ENCODE measurements around the gene UTS2B.

The UTS2B gene, protein sequence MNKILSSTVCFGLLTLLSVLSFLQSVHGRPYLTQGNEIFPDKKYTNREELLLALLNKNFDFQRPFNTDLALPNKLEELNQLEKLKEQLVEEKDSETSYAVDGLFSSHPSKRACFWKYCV

DNA sequence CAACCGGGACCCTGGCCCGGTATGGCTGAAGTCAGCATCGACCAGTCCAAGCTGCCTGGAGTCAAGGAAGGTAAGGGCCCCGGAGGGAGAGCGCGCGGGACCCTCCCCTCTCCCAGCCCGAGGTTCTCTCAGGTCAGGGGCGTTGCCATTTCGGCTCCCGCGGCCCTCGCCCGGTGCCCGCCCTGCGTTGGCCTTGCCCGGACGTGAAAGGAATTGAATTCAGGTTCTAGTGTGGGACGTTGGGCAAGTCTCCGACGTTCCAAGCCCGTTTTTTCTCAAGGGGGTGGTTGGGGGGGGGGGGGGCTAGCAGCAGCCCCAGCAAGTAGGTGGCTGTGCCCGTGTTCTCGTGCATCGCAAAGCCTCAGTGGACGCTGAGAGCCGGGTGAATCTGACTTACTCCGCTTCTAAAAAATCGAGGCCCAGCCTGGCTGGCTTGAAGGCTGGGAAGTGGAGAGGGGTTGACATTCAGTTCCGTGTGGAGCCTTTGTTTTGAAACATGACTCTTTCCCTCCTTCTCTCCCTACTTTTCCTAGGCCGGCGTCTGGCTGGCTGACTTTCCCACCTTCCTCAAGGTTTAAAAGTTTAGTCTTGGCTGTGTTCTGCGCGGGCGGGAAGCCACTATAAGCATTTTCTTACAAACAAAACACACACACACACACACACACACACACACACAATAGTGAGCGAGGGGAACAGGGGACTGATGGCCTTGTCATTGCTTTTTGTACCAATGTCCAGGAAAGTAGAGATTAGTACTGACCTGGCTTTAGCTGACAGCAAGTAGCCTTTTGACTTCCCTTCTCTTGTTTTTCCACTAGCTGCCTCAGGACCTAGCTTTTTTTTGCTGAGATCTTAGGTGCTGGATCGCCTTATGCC lies at the start of gene UTS2B:
Gene UTS2B, minus strand, starts transcription at position 873 of the 876 bp plus-strand sequence. CDS start 48,337 bp downstream, outside the sequence.
- DNase-seq (ENCODE audit: low read depth): peak; percentile 32

GRCh38 chr3:191380001-191380400 lies 49.7 kb upstream of the UTS2B start:
- no peak for DNase-seq (ENCODE audit: low read depth)

GRCh38 chr3:191379446-191379845 lies 49.1 kb upstream of the UTS2B start:
- no peak for DNase-seq (ENCODE audit: low read depth)

DNA sequence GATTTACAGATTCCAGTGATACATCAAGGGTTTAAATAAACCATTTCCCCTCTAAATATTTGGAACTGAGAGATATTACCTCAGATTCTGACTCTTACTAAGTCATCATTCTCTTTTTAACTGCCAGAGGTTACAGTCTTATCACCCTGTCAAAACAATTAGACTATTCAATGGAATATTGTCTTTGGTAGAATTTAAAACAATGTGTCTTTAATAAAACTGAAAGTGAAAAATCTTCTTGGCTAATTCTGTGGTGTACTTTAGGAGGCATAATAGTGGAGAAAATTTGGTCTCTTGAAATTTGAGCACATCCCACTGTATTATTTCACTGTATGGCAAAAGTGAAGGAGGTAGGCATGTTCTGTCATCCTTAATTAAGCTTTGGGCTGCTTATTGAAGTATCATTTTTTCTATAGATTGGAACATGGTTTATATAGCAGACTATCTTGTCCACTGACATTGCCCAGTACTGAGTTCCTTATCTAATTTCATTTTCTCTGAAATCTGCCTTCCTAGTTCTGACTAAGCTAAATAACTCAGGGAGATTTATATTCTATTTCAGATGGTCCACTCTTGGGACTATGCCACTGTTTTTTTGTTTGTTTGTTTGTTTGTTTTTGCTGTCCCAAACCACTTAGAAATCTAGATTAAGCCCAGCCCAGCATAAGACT lies 48.0 kb upstream of the UTS2B start:
- no peak for DNase-seq (ENCODE audit: low read depth)

GRCh38 chr3:191376516-191377141 lies 46.3 kb upstream of the UTS2B start:
- peak; percentile 71 for DNase-seq (ENCODE audit: low read depth)

GRCh38 chr3:191373327-191373726 lies 43.0 kb upstream of the UTS2B start:
- no peak for DNase-seq (ENCODE audit: low read depth)

- no peak for DNase-seq (ENCODE audit: low read depth)
These were observed 41.8 kb upstream of the UTS2B start for GRCh38 chr3:191372122-191372521.

- DNase-seq (ENCODE audit: low read depth): peak; percentile 33
These were observed 39.3 kb upstream of the UTS2B start for GRCh38 chr3:191369616-191370010.

DNA sequence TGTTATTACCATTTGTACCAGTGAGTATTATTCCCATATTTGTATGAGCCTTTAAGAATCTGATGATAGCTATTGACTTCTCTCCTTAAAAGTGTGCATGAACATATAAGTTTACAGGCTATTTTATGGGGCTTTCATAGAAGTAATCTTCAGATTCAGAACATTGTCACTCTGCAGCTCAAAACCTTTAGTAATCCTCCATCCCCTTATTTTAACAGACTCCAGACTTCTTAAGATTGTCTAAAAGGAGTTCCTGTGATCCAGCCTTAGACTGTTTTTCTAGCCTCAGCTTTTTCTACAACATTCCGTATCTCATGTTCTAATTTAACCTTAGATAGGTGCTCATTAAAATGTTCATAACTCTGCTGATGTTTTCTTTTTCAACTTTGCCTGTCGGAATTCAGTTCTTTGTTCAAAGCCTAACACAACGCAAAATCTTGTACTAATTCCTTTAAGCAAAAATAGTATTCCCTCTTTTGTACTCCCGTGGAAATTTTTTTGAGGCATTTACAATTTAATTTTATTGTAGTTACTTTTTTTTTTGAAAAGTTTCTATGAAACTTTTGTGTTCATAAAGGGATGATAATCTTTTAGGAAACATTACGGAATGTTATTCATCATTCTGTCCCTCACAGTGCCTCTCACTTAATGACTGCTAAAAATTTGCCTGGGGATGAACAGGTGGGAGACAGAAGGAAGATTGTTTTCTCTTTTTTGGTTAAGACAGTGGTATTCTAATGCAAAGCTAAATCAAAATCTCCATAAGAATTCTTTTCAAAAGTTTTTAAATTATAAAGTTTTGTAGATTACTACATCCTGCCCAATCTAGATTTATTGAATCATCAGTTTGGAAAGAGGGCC lies 38.7 kb upstream of the UTS2B start:
- no peak for DNase-seq (ENCODE audit: low read depth)

DNA sequence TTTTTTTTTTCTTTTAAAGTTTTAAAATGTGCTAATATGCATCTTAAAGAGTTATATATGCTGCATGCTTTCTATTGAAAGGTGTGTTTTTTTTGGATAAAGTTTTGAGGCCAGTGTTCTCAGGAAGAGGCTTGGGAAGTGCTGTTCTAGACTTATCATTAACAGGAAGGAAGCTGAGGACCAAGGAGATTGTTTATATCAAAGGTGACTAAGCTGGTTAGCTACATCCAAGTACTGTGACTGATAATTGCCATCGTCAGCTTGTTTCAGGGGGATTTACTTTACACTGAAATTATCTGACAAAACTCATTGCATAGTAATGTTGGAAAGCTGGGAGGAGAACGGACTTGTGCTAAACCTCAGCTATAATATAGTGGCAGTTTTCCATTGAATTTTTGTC lies 36.3 kb upstream of the UTS2B start:
- DNase-seq (ENCODE audit: low read depth): no peak

DNA sequence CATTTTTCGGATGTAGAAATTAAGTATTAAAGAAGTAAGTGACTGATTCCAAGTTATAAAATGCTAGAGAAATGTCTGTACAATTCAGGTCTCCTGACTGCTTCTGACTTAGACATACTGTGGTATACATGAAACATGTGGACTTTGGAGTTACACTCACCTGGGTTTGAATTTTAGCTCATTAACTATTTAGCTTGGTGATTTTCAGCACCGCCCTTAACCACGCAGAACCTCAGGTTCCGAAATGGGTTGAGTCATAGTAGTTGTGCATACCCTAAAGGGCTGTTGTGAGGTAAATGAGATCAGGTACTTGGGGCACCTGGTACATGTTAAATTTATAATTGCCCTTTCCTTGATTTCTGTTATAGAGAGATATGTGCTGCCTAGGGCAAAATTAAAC lies 32.9 kb upstream of the UTS2B start:
- DNase-seq (ENCODE audit: low read depth): no peak

DNA sequence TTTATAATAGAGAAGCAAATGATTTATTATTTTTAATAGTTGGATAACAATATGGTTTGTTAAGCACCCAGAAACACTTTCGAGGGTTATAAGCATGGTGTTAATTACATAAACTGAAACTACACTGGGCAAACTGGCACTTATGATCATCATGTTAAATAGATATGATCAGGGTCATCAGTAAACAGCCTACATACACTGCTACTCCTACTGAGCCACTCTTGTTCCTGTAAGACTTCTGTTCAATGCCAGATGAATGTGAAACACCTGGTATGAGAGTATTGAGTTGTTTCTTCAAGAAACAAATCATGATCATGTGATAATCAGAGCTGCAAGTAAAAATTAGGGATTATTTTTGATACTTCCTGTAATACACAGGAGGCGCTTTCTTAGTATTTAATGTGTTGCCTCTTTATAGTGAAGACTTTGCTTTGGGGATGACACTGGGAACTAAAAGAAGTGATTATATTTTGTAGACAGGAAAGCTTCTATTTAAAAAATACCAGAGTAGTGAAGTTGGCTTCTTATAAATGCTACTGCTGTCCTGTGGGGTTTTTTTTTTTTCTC lies 32.3 kb upstream of the UTS2B start:
- DNase-seq (ENCODE audit: low read depth): no peak

- DNase-seq (ENCODE audit: low read depth): no peak
These were observed 31.7 kb upstream of the UTS2B start for GRCh38 chr3:191362037-191362436.

- DNase-seq (ENCODE audit: low read depth): no peak
These were observed 31.1 kb upstream of the UTS2B start for GRCh38 chr3:191361456-191361855.

- no peak for DNase-seq (ENCODE audit: low read depth)
These were observed 30.3 kb upstream of the UTS2B start for GRCh38 chr3:191360620-191361019.

- DNase-seq (ENCODE audit: low read depth): no peak
These were observed 28.6 kb upstream of the UTS2B start for GRCh38 chr3:191358929-191359328.

GRCh38 chr3:191357909-191358308 lies 27.6 kb upstream of the UTS2B start:
- no peak for DNase-seq (ENCODE audit: low read depth)

DNA sequence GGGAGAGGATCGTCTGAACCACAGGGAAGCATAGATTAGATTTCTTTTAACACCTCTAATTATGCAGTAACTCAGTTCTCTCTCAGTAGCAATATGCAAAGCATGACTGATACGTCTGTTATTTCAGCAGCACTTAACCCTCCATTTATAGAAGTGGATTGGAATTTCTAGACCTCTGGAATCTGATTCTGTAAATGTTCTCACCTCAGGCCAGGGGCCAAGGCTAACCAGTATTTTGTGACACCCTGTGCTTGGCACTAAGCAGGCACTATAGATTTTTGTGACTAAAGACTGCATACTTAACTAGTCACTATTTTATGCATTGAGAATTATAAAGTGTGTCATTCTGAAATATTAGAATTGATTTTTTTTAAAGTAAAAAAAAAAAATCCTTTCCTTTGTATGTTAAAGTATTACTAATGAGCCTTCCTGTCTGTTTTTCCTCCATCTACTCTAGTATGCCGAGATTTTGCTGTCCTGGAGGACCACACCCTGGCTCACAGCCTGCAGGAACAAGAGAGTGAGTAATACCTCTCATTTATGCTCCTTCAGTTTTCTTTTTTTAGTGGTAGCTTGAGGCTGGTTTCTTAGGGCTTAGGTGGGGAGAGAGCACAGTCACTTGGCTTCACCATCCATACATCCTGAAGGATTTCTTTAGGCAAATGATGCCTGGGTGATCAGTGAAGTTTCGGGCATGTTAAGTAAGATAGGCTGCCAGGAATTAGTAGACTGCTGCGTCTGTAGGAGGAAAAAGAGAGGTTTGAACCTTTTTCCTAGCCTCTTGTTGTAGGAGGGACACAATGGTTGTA lies 26.5 kb upstream of the UTS2B start:
- peak; percentile 35 for DNase-seq (ENCODE audit: low read depth)

DNA sequence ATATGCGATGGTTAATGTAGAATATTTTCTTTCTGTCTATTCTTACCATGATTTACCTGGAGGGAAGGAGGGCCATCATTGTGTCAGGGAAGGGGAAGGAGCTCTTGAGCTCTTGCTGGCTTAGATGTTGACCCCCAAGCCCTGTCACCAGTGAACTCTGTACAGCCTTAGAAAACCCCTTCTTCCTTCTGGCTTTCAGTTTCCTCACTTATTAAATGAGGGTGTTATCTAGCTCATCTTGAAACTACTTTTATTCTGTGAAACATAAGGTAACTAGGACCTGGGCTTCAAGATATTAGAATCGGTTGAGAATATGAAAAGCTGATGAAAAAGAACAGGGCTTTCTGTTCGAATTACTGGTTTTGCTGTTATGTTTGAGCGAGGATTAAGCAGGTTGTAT lies 25.1 kb upstream of the UTS2B start:
- DNase-seq (ENCODE audit: low read depth): no peak

GRCh38 chr3:191353022-191353777 lies 22.9 kb upstream of the UTS2B start:
- no peak for DNase-seq (ENCODE audit: low read depth)

Measured in GM04504 (cell line).